GM21381 (cell line): ENCODE measurements around the gene DIDO1.
"Not testable (repeated sequence)": the region's sequence is repeated elsewhere in the genome, so short reads cannot be mapped to it uniquely, and the experiment has no call there.

Experiments used
- ATAC-seq: cut with Tn5 transposase; IDR thresholded peaks from one replicate; pipeline ENCODE4 v1.9.1; 2021; ENCODE audit warnings: mild to moderate bottlenecking, moderate library complexity; ENCODE audit not compliant: unreplicated experiment

DIDO1 gene

DNA sequence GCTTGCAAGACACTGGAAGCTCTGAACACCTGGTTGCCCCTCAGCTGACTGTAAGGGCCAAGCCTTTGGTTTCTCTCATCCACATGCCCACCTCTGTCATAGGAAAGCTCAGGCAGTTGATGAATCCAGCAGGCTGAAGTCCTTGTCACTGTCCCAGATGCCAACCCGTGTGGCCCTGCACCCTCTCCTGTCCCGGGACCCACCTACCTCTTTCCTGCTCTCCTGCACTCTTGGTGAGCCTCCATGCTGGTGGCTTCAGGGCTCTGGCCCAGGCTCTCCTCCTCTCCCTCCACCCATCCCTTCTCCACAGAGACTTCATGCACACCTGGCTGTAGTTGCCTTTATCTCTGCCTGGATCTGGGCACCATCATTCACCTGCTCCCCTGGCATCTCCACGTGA lies 7.7 kb upstream of the DIDO1 start:
- no peak for ATAC-seq

DNA sequence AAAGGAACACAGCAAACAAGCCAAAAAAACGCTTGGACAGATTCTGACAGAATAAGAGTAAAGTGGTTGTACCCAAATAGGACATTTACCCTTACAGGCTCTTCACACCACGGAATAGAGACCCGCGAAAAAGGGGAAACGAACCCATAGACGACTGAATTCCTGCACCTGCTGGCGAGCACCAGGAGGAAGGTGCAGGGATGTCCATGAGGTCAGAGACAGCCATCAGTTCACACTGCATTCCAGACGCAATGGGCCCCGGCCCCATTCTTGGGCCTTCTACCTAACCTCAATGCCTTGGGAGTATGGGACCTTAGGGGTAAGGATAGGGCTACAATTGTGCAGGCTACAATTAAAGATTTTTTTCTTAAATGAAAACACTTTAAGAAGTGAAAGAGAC lies 5.2 kb upstream of the DIDO1 start:
- no peak for ATAC-seq

DNA sequence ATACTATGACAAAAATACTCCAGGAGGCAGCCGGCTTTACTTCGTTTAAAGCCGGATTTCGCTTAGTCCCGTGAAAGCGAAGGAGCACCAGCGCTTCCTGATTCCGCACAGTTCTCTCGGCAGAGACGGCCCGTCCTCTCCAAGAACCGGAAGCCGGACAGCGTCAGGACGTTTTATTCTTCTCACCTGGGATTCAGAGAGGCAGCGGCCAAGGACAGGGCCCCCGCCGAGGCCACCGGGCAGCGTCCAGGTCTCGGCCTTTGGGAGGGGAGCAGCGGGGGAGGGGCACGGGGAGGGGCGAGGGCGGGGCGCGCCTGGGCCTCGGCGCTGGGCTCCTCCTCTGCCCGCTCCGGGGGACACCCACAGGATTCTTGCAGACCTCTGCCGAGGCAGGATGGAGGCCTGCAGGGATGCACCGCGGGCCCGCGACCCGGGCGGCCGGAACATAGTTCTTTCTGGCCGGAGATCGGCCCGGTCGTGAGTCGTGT lies 2.8 kb upstream of the DIDO1 start:
- ATAC-seq: no peak

GRCh38 chr20:62928246-62928939 lies 2.1 kb upstream of the DIDO1 start:
- no peak for ATAC-seq

- ATAC-seq: no peak
Observed at GRCh38 chr20:62927128-62927705, 912 bp upstream of the DIDO1 start.

- peak; percentile 2 for ATAC-seq
Observed at GRCh38 chr20:62925420-62926228, 681 bp downstream of the DIDO1 start.

DNA sequence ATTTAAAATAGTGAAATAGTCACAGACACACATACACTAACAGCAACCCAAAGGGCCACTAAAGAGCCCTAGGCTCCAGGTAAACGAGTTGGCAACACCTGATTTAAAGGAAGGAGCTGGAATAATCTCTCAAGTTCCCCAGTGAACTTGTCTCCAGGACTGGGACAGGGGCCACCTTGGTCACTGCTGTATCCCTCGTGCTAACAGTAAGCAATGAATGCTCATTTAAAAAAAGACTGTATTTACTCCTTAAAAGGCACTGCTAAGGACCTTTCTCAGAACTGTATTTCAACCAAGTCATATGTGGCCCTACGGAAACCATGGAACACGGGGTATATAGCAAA lies 1.3 kb downstream of the DIDO1 start:
- no peak for ATAC-seq

DNA sequence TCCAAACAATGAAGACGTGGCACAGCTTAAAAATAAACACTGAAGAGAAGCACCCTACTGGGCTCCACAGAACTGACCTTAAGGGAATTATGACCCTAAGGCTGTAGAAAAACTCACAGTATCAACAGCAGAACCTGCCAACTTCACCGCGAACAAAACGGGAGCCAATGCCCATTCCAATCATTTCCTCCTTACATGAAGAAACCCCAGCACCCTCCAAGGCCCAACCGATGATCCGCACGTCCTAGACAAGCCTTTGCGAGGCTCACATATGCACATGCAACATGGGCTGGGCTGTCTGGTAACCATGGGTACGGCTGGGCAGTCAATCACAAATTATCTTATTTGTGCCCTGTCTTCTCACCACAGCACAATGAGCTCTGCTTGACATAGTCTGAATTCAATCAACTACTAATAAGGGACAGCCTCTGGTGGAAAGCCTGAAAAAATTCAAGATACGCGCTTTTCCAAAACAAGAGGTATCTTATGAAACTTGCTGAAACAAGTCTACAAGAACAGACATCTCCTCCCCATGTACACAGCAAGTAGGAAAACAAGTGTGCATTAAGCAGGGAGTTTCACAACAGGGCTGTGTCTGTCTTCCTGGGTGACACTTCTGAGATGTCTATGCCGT lies 1.7 kb downstream of the DIDO1 start:
- ATAC-seq: no peak

DNA sequence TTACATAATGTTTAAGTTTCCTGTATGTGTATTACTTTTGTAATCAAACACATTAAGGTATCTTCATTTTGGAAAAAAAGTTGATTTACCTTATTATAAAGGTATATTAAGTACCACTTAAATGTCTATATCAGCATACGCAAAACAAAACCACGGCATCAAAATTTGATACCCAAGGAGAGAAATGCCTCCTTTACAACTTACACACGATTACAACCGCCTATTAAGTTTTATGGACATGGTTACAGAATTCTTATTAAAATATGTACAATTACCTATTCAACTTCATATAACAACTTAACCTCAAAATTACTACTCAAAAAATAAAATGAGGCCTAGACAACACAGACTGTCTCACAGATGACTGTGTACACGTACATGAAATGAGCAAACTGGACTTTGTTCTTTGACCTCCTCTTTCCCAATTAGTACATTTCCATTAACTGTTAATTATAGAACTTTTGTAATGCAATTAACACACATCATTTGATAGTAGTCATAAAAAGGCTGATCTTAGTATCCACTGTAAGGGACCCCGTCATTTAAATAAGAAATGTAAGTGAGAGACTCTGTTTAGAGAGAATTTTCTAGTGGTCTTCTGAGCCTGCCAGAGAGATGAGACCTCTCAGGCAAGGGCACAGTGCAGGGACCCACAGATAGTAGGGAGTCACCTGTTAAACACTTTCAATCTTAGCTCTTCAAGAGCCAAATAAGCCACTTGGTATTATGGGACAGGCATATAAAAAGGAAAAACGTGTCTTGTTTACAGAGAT lies 2.5 kb downstream of the DIDO1 start:
- ATAC-seq: no peak

DNA sequence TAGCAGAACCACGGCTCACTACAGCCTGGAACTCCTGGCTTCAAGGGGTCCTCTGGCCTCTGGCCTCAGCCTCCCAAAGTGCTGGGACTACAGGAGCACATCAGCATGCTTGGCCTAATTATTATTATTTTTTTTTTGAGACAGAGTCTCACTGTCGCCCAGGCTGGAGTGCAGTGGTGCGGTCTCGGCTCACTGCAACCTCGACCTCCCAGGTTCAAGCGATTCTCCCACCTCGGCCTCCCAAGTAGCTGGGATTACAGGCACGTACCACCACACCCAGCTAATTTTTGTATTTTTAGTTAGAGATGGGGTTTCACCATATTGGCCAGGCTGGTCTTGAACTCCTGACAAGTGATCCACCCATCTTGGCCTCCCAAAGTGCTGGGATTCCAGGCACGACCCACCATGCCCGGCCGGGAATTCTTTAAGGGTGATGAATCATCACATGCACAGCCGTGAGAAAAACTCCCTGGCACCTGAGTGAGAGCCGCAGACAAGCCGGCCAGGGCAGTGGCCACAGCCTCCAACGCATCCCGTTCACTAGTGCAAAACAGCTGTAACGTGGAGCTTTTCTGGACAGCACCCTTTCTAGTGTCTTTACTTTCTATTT lies 3.1 kb downstream of the DIDO1 start:
- not testable (repeated sequence) for ATAC-seq

DNA sequence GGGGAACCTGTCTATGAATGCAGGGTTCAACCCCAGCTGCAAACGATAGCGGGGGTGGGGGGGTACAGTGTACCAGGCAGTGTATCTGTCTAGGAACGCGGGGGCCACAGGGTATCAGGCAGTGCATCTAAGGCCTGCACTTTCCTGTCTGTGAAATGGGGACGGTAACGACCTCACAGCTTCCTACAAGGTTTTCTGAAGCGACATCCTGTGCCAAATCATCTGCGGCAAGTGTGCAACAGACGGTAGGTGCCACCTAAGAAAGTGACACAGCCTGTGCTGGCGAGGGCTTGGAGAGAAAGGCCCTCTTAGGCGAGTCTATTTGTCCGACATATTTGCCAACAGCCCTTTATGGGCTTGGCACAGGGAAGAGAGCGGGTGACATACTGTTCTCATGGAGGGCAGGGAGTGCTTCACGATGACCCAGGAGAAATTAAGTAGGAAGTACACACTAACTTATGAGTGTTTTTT lies 3.8 kb downstream of the DIDO1 start:
- ATAC-seq: no peak

DNA sequence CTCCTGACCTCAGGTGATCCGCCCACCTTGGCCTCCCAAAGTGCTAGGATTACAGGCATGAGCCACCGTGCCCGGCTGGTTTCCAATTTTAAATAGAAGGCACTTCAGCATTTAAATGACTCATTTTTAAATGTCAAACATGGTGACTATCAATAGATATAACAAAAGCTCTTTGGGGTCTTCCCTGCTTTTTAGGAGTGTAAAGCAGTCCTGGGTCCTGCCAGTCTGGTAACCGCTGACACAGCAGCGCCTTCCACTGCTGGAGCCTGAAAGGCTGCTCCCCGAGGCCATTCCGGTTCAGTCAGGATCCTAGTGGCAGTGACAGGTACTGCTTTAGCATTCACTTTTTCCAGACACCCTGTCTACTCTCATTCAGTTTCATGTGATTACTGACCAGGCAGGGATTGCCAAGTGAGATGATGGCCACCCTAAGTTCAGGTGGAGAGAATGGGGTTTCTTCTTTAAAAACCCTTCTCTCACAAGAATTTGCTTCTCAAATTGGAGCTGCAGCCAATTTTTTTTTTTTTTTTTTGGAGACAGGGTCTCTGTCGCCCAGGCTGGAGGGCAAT lies 5.1 kb downstream of the DIDO1 start:
- ATAC-seq: no peak

DNA sequence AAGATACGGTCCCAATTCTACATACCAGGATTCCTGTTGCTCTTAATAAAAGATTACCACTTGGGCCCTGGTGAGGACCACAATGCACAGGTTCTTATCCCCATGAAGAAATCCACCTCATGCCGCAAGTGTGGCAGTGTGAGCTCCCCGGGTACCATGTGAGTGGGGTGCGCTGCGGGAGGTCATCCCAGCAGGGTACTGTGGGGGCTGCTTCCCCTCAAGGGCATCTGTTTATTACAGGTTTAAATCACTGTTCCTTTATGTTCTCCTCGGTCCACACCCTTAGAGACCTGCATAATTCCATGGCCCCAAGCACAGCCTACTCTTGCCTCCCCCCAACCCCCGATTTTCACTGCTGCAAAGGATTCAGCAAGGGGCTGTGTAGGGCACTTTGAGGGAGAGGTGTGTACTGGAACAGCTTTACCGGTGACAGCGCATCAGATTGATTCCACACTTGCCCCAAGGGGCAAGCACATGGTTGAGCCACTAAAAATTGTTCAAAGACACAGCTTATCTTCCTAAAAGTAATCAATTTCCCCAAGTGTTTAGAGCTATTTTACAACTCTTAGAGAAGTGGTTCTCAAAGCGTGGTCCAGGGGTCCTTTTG lies 6.2 kb downstream of the DIDO1 start:
- no peak for ATAC-seq

GRCh38 chr20:62918831-62919230 lies 7.5 kb downstream of the DIDO1 start:
- ATAC-seq: no peak

DNA sequence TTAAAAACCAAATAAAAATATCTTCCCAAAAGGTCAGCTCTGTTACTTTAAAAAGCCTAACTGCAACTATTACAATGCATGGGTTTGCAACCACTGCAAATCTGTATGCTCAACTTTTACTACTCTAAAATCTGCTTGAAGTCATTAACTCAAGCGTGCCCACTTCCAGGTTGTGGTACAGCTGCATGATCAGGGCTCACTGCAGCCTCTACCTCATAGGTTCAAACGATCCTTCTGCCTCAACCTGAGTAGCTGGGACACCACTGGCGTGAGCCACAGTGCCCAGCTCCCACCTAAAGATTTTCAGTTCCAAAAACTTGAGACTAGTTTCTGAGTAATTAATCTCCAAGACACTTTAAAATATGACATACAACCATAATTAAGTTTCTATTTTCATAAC lies 8.2 kb downstream of the DIDO1 start:
- ATAC-seq: no peak

DNA sequence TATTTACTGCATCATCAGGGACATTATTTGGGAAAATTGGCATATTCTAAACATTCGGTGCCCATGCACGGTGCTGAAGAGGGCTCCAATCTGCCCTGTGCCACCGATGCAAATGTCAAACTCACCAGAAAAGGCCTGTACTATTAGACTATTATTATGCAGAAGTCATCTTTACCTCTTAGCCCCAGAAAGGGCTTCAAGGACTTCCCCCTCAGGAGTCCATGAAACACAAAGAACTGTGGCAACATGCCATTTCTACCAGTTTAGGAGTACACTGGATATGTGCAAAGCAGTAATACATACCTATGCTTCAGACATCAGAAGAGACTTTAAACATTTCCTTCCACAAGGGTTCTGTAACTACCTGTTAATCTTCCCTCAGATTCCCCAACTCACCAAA lies 8.6 kb downstream of the DIDO1 start:
- ATAC-seq: no peak

DNA sequence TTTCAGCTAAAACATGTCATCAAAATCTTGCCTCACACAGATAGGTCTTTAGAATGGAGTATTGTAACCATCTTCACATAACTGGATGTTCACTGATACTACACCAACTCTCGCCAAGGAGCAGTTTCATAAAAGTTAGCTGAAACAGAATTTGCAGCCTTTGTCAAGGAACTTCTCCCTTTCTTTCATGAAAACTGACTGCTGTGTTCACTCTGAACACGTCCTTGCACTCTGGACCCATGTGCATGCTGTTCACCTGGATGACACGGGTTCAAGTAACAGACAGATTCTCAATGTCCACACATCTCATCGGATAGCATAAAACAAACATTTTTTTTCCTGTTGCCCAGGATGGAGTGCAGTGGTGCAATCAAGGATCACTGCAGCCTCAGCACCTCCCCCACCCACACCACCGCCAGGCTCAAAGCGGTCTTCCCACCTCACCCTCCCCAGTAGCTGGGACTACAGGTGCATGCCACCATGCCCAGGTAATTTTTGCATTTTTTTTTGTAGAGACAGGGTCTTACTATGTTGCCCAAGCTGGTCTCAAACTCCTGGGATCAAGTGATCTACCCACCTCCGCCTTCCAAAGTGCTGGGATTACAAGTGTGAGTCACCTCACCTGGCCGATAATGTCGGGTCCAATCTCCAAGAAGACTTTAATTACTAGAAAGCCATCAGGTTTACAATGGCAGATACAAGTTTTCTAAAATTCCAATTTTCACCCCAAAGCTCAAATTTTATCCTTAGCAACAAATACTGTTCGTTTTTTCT lies 9.4 kb downstream of the DIDO1 start:
- no peak for ATAC-seq

- ATAC-seq: no peak
Observed at GRCh38 chr20:62914970-62915457, 11.3 kb downstream of the DIDO1 start.

- ATAC-seq: no peak
Observed at GRCh38 chr20:62914436-62914835, 11.9 kb downstream of the DIDO1 start.
